ENCODE data around the gene CTRB1.

Gene CTRB1

DNA sequence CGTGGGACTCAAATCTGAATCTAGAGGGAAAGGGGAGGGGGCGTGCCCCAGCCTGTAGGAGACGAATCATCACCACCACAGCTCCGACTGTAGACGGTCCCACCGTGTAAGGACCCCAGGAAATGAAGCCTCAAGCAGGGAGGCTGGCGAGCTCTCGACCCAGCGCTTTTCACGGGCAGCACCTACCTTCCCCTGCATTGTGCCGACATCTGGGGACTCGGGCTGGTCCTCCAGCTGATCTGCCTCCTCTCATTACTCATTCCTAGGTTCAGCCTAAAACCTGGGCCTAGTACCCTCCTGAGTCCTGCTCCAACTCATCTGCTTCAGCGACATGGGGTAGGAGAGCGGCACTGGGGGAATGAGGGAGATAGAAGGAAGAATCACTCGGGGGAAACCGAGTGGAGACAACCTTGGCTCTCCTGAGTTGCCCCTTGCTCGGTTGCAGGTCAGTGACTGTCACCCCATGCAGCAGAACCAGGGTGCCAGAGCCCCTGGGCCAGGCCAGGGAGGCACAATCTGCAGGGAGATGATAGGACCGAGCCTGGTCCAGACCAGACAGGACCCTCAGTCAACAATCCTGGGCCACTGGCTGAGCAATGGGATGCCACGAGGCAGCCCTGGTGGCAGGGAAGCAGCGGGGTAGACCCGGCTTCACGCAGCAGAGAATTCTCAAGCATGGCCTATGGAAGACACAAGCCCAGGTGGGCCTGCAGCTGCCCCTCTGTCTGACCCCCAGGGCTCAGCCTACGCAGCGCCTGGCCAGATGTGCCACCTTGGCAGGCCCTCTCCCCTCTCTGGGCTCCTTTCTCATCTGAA lies 33.5 kb downstream of the CTRB1 start:
- no peak for DNase-seq (ENCODE audit: low read depth in 2 of 2)
- peak overlapping the region in 1 of 2 donors; percentile 1 for H3K4me3 ChIP-seq (replicated peaks in 1 of 2; ENCODE audit: low read depth in 2 of 2, low read length in 2 of 2)
- TF ChIP-seq, protein P1, sequence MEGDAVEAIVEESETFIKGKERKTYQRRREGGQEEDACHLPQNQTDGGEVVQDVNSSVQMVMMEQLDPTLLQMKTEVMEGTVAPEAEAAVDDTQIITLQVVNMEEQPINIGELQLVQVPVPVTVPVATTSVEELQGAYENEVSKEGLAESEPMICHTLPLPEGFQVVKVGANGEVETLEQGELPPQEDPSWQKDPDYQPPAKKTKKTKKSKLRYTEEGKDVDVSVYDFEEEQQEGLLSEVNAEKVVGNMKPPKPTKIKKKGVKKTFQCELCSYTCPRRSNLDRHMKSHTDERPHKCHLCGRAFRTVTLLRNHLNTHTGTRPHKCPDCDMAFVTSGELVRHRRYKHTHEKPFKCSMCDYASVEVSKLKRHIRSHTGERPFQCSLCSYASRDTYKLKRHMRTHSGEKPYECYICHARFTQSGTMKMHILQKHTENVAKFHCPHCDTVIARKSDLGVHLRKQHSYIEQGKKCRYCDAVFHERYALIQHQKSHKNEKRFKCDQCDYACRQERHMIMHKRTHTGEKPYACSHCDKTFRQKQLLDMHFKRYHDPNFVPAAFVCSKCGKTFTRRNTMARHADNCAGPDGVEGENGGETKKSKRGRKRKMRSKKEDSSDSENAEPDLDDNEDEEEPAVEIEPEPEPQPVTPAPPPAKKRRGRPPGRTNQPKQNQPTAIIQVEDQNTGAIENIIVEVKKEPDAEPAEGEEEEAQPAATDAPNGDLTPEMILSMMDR (IDR thresholded peaks at IDR 0.05; ENCODE audit: low read depth, low read length), result no peak

DNA sequence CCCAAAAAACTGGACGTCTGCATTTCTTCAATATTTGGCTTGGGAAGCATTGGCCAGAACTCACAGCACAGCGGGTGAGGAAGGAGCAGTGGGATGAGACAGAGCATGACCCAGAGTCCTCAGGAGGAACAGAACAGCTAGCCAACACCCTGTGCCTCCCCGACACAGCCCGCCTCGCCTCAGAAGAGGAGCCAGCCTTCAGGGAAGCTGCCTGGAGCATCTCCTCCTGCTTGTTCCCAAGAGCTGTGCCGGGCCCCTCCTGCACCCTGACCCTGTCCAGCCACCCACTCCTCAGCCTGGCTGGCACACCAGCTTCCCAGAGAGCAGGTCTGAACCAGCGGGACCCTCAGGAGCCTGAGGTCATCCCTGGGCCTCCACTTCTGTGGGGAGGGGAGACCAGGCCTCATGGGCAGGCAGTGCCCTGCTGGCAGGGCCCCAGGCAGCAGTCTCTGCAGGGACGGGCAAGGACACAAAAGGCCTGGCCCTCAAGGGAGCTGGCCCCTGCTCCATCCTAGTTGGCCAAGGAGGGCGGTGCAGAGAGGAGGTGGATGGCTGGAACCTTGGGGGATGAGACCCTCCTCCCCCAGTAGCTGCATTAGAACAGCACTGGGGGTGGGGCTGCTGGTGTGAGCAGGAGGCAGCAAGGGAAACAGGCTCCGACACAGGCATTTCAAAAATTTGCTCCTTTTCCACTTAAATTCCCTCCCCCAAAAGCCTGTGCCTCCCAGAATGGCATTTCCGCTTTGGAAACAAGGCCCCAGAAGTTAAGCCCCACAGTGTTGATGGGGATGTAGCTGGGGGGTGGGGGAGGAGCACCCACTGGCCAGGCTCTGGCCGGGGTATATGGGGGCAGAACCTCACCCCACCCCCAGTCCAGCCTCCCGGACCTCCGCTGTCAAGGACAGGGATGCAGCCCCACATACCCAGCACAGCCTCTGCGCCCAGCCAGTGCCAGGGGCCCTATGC lies 34.4 kb downstream of the CTRB1 start:
- TF ChIP-seq, protein P1 (IDR thresholded peaks at IDR 0.05; ENCODE audit: low read depth, low read length), result no peak
- DNase-seq (ENCODE audit: low read depth in 2 of 2), result peak; percentile 72 to 89
- peak overlapping the region; percentile 8 to 24 for H3K4me3 ChIP-seq (replicated peaks in 1 of 2; ENCODE audit: low read depth in 2 of 2, low read length in 2 of 2)

DNA sequence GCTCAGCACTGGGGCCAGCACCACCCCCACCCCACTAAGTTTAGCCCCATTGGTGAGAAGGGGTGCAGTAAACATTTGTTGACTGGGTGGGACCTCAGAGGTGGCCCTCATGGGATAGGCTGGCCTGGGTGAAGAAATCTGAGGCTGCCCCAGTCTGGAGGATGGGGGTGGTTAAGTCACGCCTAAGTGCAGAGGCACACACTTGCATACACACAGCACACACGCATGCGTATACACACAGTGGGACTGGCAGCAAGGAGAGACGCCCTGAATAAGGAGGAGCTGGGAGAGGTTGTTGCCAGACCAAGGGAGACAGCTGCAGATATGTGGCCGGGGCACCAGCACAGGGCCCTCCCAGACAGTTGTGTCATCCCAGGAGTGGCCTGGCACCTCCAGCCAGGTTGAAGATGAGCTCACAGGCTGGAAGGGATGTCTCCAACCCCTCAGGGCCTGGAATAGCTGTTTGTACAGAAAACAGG lies 35.6 kb downstream of the CTRB1 start:
- peak; percentile 63 to 75 for DNase-seq (ENCODE audit: low read depth in 2 of 2)
- TF ChIP-seq, protein P1 (IDR thresholded peaks at IDR 0.05; ENCODE audit: low read depth, low read length), result no peak
- no peak overlapping the region for H3K4me3 ChIP-seq (replicated peaks in 1 of 2; ENCODE audit: low read depth in 2 of 2, low read length in 2 of 2)

DNA sequence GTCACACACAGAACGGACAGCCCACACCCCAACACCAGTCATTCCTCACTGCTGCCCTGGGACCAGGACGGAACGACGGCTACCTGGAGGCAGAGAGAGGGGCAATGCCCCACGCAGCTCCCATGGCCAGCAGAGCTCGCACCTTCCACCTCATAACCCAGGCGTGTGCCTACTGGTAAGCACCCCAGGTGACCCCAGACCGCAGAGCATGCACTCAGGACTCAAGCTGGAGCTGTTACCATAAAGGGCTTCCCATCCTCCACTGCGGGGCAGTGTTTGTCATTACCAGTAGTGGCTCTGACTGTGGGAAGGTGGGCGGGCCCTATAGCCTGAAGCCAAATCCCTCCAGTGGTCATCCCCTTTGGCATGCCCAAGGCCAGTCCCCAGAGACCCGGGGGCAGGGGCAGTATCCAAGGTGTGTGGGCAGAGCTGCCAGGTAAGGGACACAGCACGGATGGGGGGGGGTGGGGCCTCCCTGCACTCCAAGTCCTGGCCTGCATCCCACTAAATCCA lies 37.3 kb downstream of the CTRB1 start:
- no peak overlapping the region for H3K4me3 ChIP-seq (replicated peaks in 1 of 2; ENCODE audit: low read depth in 2 of 2, low read length in 2 of 2)
- TF ChIP-seq, protein P1 (IDR thresholded peaks at IDR 0.05; ENCODE audit: low read depth, low read length), result no peak
- DNase-seq (ENCODE audit: low read depth in 2 of 2), result no peak

DNA sequence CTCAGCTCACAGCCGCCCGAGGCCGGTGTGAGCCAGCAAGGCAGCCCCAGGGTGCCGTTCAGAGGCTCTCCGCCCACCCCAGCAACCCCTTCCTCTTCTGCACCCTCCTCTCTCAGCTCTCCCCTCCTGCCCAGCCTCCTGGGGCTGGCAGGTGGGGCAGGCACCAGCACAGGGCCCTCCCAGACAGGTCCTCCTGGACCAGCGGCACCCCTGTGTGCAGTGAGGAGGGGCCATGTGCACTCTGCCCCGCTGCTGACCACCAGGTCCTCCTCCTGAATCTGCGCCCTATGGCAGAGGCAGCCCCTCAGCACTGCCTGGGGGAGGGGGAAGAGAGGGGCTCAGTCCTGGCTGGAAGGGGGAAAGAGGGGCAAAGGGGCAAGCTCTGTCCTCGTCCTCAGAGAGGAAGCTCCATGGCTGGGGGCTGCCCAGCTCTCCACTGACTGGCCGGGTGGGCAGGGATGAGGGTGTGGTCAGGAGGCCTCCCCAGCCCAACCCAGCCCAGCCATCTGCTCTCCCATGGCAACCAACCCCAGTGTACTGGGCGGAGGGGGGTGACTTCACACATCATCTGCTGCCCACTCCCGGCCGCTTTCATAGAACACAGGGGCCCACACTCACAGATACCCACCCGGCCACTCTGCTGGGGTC lies 38.0 kb downstream of the CTRB1 start:
- peak; percentile 39 to 56 for DNase-seq (ENCODE audit: low read depth in 2 of 2)
- TF ChIP-seq, protein P1 (IDR thresholded peaks at IDR 0.05; ENCODE audit: low read depth, low read length), result no peak
- peak overlapping the region in 1 of 2 donors; percentile 2 for H3K4me3 ChIP-seq (replicated peaks in 1 of 2; ENCODE audit: low read depth in 2 of 2, low read length in 2 of 2)
